Smooth muscle cell (in vitro differentiated cells): ENCODE data around the gene DDX23. TPM values are rescaled to one million over a fixed set of nuclear protein-coding genes. Genes with fewer than 3 reads are reported as not detected.

Source experiments
- DNase-seq: peaks from one replicate; lab custom pipeline; 2025; ENCODE audit not compliant: unreplicated experiment; lab: John Stamatoyannopoulos, UW
- H2AFZ ChIP-seq: fragments of 200-600 bp; sonication (generic); 2 replicates; pipeline ENCODE4 v1.6.0; 2016; ENCODE audit warnings: antibody characterized with exemption, low read depth, mild to moderate bottlenecking
- H3F3A ChIP-seq: fragments of 200-600 bp; sonication (generic); 2 replicates; pipeline ENCODE4 v1.6.0; 2017; ENCODE audit warnings: antibody characterized with exemption, low read depth
- H3K27ac ChIP-seq: fragments of 200-600 bp; sonication (generic); 2 replicates; pipeline ENCODE4 v1.5.1; 2016; ENCODE audit warnings: low read depth, mild to moderate bottlenecking
- H3K27me3 ChIP-seq: fragments of 200-600 bp; sonication (generic); 2 replicates; pipeline ENCODE4 v1.6.1; 2016; ENCODE audit warnings: low read depth, mild to moderate bottlenecking
- H3K36me3 ChIP-seq: fragments of 200-600 bp; sonication (generic); 2 replicates; pipeline ENCODE4 v1.5.1; 2016; ENCODE audit warnings: low read depth
- H3K4me1 ChIP-seq: fragments of 200-600 bp; sonication (generic); 2 replicates; pipeline ENCODE4 v1.5.1; 2016; ENCODE audit warnings: low read depth
- H3K4me2 ChIP-seq: fragments of 200-600 bp; sonication (generic); 2 replicates; pipeline ENCODE4 v1.6.0; 2016; ENCODE audit warnings: mild to moderate bottlenecking
- H3K4me3 ChIP-seq: fragments of 200-600 bp; sonication (generic); 2 replicates; pipeline ENCODE4 v1.5.1; 2016; ENCODE audit warnings: mild to moderate bottlenecking
- H3K79me2 ChIP-seq: fragments of 200-600 bp; sonication (generic); 2 replicates; pipeline ENCODE4 v1.6.0; 2016; ENCODE audit warnings: low read depth, mild to moderate bottlenecking
- H3K9ac ChIP-seq: fragments of 200-600 bp; sonication (generic); 2 replicates; pipeline ENCODE4 v1.6.0; 2016; ENCODE audit warnings: low read depth
- H3K9me3 ChIP-seq: fragments of 200-600 bp; sonication (generic); replicated peaks from 2 replicates; pipeline ENCODE4 v1.5.1; 2016; ENCODE audit warnings: low read depth
- H4K20me1 ChIP-seq: fragments of 200-600 bp; sonication (generic); 2 replicates; pipeline ENCODE4 v1.6.0; 2016; ENCODE audit warnings: low read depth
- CTCF ChIP-seq: fragments of 200-600 bp; sonication (generic); IDR thresholded peaks from 2 replicates; pipeline ENCODE4 v1.5.1; 2017; ENCODE audit warnings: borderline replicate concordance, mild to moderate bottlenecking, antibody characterized with exemption; ENCODE audit not compliant: insufficient read depth, poor library complexity, severe bottlenecking
- WGBS: methylation state at CpG from one replicate; pipeline ENCODE4 v1.1.7; 2016; ENCODE audit warnings: low lambda C conversion rate; 5-methylcytosine and 5-hydroxymethylcytosine counted together
- polyA plus RNA-seq: library from polyadenylated mRNA; unstranded; fragments of >200 nt; fragmentation: Nextera tagmentation; extraction: Ambion mirVana; gene quantifications from 2 replicates; pipeline ENCODE4 v1.2.1, GENCODE V29; 2016
- total RNA-seq: library from RNA; depleted of rRNA; stranded (reverse); fragments of >200 nt; gene quantifications from 2 replicates; pipeline ENCODE4 v1.2.3, GENCODE V29; 2014

DDX23 gene
- total and polyA plus RNA-seq, 2 experiments from 2014 or later: 41.6 to 51.7 TPM

GRCh38 chr12:48800971-48801370 lies 51.0 kb downstream of the DDX23 start:
- no peak for DNase-seq
- 88% methylated on average over 14 of the region's 14 CpGs for WGBS
- no peak overlapping the region for H3K27ac ChIP-seq
- no peaks in the 10 kb centered on the region for H3K27me3 ChIP-seq
- no peak overlapping the region for H3K4me3 ChIP-seq
- TF ChIP-seq CTCF: no peak
- H3K36me3 ChIP-seq: no peaks in the 10 kb centered on the region
- no peak overlapping the region for H3K4me2 ChIP-seq
- no peak overlapping the region for H3K9ac ChIP-seq
- H2AFZ ChIP-seq: no peak overlapping the region
- no peaks in the 10 kb centered on the region for H3K79me2 ChIP-seq
- H3F3A ChIP-seq: no peaks in the 10 kb centered on the region
- no peaks in the 10 kb centered on the region for H3K9me3 ChIP-seq
- no peaks in the 10 kb centered on the region for H3K4me1 ChIP-seq
- H4K20me1 ChIP-seq: no peaks in the 10 kb centered on the region

- Histone ChIP-seq H3K4me3 (no peak overlapping the region), H3K27ac (no peak overlapping the region), H4K20me1 (no peaks in the 10 kb centered on the region), H3K27me3 (no peaks in the 10 kb centered on the region), H3K9ac (no peak overlapping the region), H3K79me2 (no peaks in the 10 kb centered on the region), H3K9me3 (no peaks in the 10 kb centered on the region), H3K36me3 (no peaks in the 10 kb centered on the region), H3K4me2 (no peak overlapping the region), H2AFZ (no peak overlapping the region), H3F3A (no peaks in the 10 kb centered on the region), H3K4me1 (no peaks in the 10 kb centered on the region)
- TF ChIP-seq CTCF: no peak
- DNase-seq: no peak
- WGBS: 91% methylated on average over 14 of the region's 14 CpGs
These were observed 51.5 kb downstream of the DDX23 start for GRCh38 chr12:48800457-48800856.

- Histone ChIP-seq H3K27ac (no peak overlapping the region), H3K36me3 (no peaks in the 10 kb centered on the region), H3K27me3 (no peaks in the 10 kb centered on the region), H4K20me1 (no peaks in the 10 kb centered on the region), H3K9me3 (no peaks in the 10 kb centered on the region), H3K4me1 (no peaks in the 10 kb centered on the region), H3F3A (no peaks in the 10 kb centered on the region), H2AFZ (no peak overlapping the region), H3K79me2 (no peaks in the 10 kb centered on the region), H3K9ac (no peak overlapping the region), H3K4me2 (no peak overlapping the region), H3K4me3 (no peak overlapping the region)
- WGBS: 54% methylated on average over 3 of the region's 3 CpGs
- TF ChIP-seq CTCF: no peak
- no peak for DNase-seq
These were observed 55.0 kb downstream of the DDX23 start for GRCh38 chr12:48796976-48797375.

GRCh38 chr12:48795550-48796455 lies 56.2 kb downstream of the DDX23 start:
- Histone ChIP-seq H2AFZ (no peak overlapping the region), H3K4me2 (no peak overlapping the region), H3K4me1 (no peaks in the 10 kb centered on the region), H3F3A (no peaks in the 10 kb centered on the region), H3K27me3 (no peaks in the 10 kb centered on the region), H3K79me2 (no peaks in the 10 kb centered on the region), H3K9ac (no peak overlapping the region), H3K4me3 (no peak overlapping the region), H3K27ac (no peak overlapping the region), H3K36me3 (no peaks in the 10 kb centered on the region), H3K9me3 (no peaks in the 10 kb centered on the region), H4K20me1 (no peaks in the 10 kb centered on the region)
- 19% methylated on average over 12 of the region's 12 CpGs for WGBS
- DNase-seq: peak; percentile 28
- peak; percentile 97 for TF ChIP-seq CTCF
